Liver (tissue), 9 donors: ENCODE results near the gene HINT2. TPM values are rescaled to one million over a fixed set of nuclear protein-coding genes. Genes with fewer than 3 reads are reported as not detected.

Experiments
- DNase-seq: peaks from one replicate; pipeline ENCODE4 v3.0.0-alpha.2; 2017; ENCODE audit warnings: low spot score
- H3K27ac ChIP-seq, 2 donors: one replicate each; pipeline ENCODE4 v1.7.0; 2013; ENCODE audit warnings: inconsistent platforms in 2 of 2, low read length in 2 of 2, control low read depth in 1 of 2, low read depth in 1 of 2, mild to moderate bottlenecking in 1 of 2
- H3K27me3 ChIP-seq, 4 donors: one replicate each; pipeline versions ENCODE4 v1.6.1 to v1.7.0; 2013; ENCODE audit warnings: low read length in 3 of 4, inconsistent platforms in 1 of 4, mild to moderate bottlenecking in 1 of 4, moderate library complexity in 1 of 4; ENCODE audit not compliant: control insufficient read depth in 4 of 4, insufficient read depth in 4 of 4
- H3K36me3 ChIP-seq, 4 donors: one replicate each; pipeline versions ENCODE4 v1.6.1 to v1.7.0; 2013; ENCODE audit warnings: low read length in 3 of 4, mild to moderate bottlenecking in 3 of 4, low read depth in 1 of 4, moderate library complexity in 1 of 4; ENCODE audit not compliant: control insufficient read depth in 4 of 4, insufficient read depth in 3 of 4
- H3K4me1 ChIP-seq, 4 donors: one replicate each; pipeline versions ENCODE4 v1.6.1 to v1.7.0; 2013; ENCODE audit warnings: low read length in 3 of 4, mild to moderate bottlenecking in 3 of 4, moderate library complexity in 1 of 4; ENCODE audit not compliant: control insufficient read depth in 4 of 4, insufficient read depth in 4 of 4
- H3K4me3 ChIP-seq, 3 donors: one replicate each; pipeline versions ENCODE4 v1.6.1 to v1.7.0; 2013; ENCODE audit warnings: low read length in 3 of 3, control low read depth in 1 of 3, low read depth in 1 of 3, mild to moderate bottlenecking in 1 of 3
- H3K9ac ChIP-seq, 2 donors: one replicate each; pipeline ENCODE4 v1.7.0; 2013; ENCODE audit warnings: low read length in 2 of 2, mild to moderate bottlenecking in 2 of 2, moderate library complexity in 2 of 2, control low read depth in 1 of 2, low read depth in 1 of 2
- H3K9me3 ChIP-seq, 4 donors: one replicate each; pipeline versions ENCODE4 v1.6.1 to v1.7.0; 2013; ENCODE audit warnings: low read length in 3 of 4; ENCODE audit not compliant: control insufficient read depth in 4 of 4
- ATF3 ChIP-seq: IDR thresholded peaks from 2 replicates; pipeline ENCODE4 v1.6.1; 2016; ENCODE audit warnings: antibody characterized with exemption
- FOXA2 ChIP-seq: IDR thresholded peaks from 2 replicates; pipeline ENCODE4 v1.6.1; 2016; ENCODE audit warnings: antibody characterized with exemption
- HNF4A ChIP-seq, 2 donors: conservative IDR thresholded peaks; 2 replicates each; pipeline ENCODE4 v1.6.1; 2016; ENCODE audit warnings: antibody characterized with exemption in 2 of 2, mild to moderate bottlenecking in 2 of 2
- HNF4G ChIP-seq: IDR thresholded peaks from 2 replicates; pipeline ENCODE4 v1.6.1; 2016; ENCODE audit warnings: antibody characterized with exemption
- RAD21 ChIP-seq, 2 donors: IDR thresholded peaks; 2 replicates each; pipeline ENCODE4 v1.6.1; 2016; ENCODE audit warnings: antibody characterized with exemption in 2 of 2, mild to moderate bottlenecking in 2 of 2
- RXRA ChIP-seq, 2 donors: IDR thresholded peaks; 2 replicates each; pipeline ENCODE4 v1.6.1; 2017 to 2018; ENCODE audit warnings: antibody characterized with exemption in 2 of 2, mild to moderate bottlenecking in 1 of 2
- SP1 ChIP-seq: IDR thresholded peaks from 2 replicates; pipeline ENCODE4 v1.6.1; 2018; ENCODE audit warnings: antibody characterized with exemption, mild to moderate bottlenecking
- YY1 ChIP-seq: IDR thresholded peaks from 2 replicates; pipeline ENCODE4 v1.6.1; 2016; ENCODE audit warnings: antibody characterized with exemption, mild to moderate bottlenecking
- WGBS: extraction: QIAGEN DNeasy Blood & Tissue Kit; methylation state at CpG from one replicate; pipeline ENCODE4 v1.1.7; 2013; 5-methylcytosine and 5-hydroxymethylcytosine counted together
- polyA plus RNA-seq, 2 donors: library from polyadenylated mRNA; stranded (reverse) in 1 of 2; unstranded in 1 of 2; fragments of 200-250 nt in 1 of 2; fragments of >200 nt in 1 of 2; fragmentation: Nextera tagmentation in 1 of 2; extraction: Ambion mirVana in 1 of 2; gene quantifications; one replicate each; pipeline versions ENCODE4 v1.2.1 to v1.2.3, GENCODE V29; 2013 to 2015
- total RNA-seq, 2 donors: library from RNA; depleted of rRNA; stranded (reverse); fragments of >200 nt; gene quantifications; one replicate each; pipeline ENCODE4 v1.2.3, GENCODE V29; 2014
- TF ChIP-seq, protein P1 (sequence below): IDR thresholded peaks from 2 replicates; pipeline ENCODE4 v1.6.1; 2016; ENCODE audit warnings: antibody characterized with exemption
- TF ChIP-seq, protein P2 (sequence below): fragments of 150-350 bp; IDR thresholded peaks from 2 replicates; pipeline ENCODE4 v1.5.1; 2017; ENCODE audit warnings: improper control_type of control experiment, low read depth, low read length; ENCODE audit not compliant: missing input control
- donor health status: healthy.
- donor health status: healthy.
- donor health status: healthy.
- donor health status: healthy.
- donor health status: healthy.

HINT2 gene
- total and polyA plus RNA-seq, 4 donors: 34.3 to 176 (median 76.1) TPM

- peaks cover 3 to 20% (median 10%) of the 10 kb centered on the region in 4 donors for H3K4me1 ChIP-seq
- no peak overlapping the region for H3K27ac ChIP-seq
- TF ChIP-seq HNF4G: no peak
- TF ChIP-seq, protein P1, sequence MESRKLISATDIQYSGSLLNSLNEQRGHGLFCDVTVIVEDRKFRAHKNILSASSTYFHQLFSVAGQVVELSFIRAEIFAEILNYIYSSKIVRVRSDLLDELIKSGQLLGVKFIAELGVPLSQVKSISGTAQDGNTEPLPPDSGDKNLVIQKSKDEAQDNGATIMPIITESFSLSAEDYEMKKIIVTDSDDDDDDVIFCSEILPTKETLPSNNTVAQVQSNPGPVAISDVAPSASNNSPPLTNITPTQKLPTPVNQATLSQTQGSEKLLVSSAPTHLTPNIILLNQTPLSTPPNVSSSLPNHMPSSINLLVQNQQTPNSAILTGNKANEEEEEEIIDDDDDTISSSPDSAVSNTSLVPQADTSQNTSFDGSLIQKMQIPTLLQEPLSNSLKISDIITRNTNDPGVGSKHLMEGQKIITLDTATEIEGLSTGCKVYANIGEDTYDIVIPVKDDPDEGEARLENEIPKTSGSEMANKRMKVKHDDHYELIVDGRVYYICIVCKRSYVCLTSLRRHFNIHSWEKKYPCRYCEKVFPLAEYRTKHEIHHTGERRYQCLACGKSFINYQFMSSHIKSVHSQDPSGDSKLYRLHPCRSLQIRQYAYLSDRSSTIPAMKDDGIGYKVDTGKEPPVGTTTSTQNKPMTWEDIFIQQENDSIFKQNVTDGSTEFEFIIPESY: no peak
- H3K36me3 ChIP-seq: no peaks in the 10 kb centered on the region
- WGBS: 89% methylated on average over 3 of the region's 3 CpGs
- no peaks in the 10 kb centered on the region for H3K9me3 ChIP-seq
- H3K27me3 ChIP-seq: no peaks in the 10 kb centered on the region
- no peak overlapping the region for H3K9ac ChIP-seq
- no peak overlapping the region for H3K4me3 ChIP-seq
- no peak for DNase-seq
Measured at GRCh38 chr9:35827486-35827885, 12.6 kb upstream of the HINT2 start.

DNA sequence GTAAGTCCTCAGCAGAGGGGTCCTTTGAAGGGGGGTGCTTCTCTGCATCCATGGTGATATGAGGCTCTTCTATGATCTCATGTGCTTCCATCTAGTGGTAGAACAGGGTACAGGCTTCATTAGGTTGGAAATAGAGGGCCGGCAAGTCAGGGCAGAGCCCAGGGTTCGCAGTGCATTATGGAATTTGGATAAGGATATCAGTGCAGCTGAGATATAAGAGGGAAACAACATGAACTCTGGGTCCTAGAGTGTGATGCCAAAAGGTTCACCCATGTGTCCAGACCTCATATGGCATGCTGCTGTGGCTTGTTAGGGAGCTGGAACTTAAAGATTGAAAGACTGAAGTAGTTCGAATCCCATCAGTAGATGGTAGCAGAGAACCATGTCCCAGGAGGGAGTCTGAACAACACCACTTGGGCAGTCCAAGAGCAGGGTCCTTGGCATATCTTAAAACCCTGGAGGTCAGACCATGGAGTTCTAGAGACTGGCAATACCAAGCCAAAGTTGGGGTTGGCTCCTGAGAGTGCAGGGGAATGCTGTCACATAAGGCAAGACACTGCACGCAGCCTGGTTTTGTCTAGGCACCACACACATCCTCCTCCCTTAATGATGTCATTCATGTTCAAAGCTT is 11.3 kb upstream of the HINT2 start:
- no peak for DNase-seq
- TF ChIP-seq, protein P2, sequence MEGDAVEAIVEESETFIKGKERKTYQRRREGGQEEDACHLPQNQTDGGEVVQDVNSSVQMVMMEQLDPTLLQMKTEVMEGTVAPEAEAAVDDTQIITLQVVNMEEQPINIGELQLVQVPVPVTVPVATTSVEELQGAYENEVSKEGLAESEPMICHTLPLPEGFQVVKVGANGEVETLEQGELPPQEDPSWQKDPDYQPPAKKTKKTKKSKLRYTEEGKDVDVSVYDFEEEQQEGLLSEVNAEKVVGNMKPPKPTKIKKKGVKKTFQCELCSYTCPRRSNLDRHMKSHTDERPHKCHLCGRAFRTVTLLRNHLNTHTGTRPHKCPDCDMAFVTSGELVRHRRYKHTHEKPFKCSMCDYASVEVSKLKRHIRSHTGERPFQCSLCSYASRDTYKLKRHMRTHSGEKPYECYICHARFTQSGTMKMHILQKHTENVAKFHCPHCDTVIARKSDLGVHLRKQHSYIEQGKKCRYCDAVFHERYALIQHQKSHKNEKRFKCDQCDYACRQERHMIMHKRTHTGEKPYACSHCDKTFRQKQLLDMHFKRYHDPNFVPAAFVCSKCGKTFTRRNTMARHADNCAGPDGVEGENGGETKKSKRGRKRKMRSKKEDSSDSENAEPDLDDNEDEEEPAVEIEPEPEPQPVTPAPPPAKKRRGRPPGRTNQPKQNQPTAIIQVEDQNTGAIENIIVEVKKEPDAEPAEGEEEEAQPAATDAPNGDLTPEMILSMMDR: peak; percentile 77
- TF ChIP-seq HNF4A (conservative IDR thresholded peaks at IDR 0.05): peak in 1 of 2 donors; percentile 24
- TF ChIP-seq RAD21 (IDR thresholded peaks at IDR 0.05): peak; percentile 82 to 85
- no peak for TF ChIP-seq SP1
- peak; percentile 17 to 26 for TF ChIP-seq RXRA (IDR thresholded peaks at IDR 0.05)
- TF ChIP-seq, protein P1: no peak
- H3K9ac ChIP-seq: no peak overlapping the region
- no peaks in the 10 kb centered on the region for H3K36me3 ChIP-seq
- H3K4me3 ChIP-seq: no peak overlapping the region
- H3K4me1 ChIP-seq: peaks cover 3 to 20% (median 10%) of the 10 kb centered on the region in 4 donors
- WGBS: 35% methylated on average over 4 of the region's 4 CpGs
- H3K27me3 ChIP-seq: no peaks in the 10 kb centered on the region
- no peaks in the 10 kb centered on the region for H3K9me3 ChIP-seq
- H3K27ac ChIP-seq: no peak overlapping the region

- no peak for TF ChIP-seq RAD21 (IDR thresholded peaks at IDR 0.05)
- no peak for TF ChIP-seq RXRA (IDR thresholded peaks at IDR 0.05)
- TF ChIP-seq HNF4A (conservative IDR thresholded peaks at IDR 0.05): no peak
- TF ChIP-seq ATF3: no peak
- no peak for TF ChIP-seq FOXA2
- no peak for TF ChIP-seq SP1
- no peak for TF ChIP-seq YY1
- no peak overlapping the region for H3K4me3 ChIP-seq
- DNase-seq: no peak
- H3K9me3 ChIP-seq: no peaks in the 10 kb centered on the region
- H3K27me3 ChIP-seq: no peaks in the 10 kb centered on the region
- no peak overlapping the region for H3K9ac ChIP-seq
- no peak overlapping the region for H3K27ac ChIP-seq
- H3K4me1 ChIP-seq: peaks cover 0 to 4% (median 1%) of the 10 kb centered on the region in 4 donors
- H3K36me3 ChIP-seq: no peaks in the 10 kb centered on the region
Measured at GRCh38 chr9:35822926-35823325, 8.1 kb upstream of the HINT2 start.
